Measurements from ENCODE around the gene SRD5A2. TPM values are rescaled to one million over a fixed set of nuclear protein-coding genes. Genes with fewer than 3 reads are reported as not detected.

SRD5A2 gene
- total RNA-seq, result not detected in 2 replicates

GRCh38 chr2:31580321-31581117, at the start of gene SRD5A2:
SRD5A2 (minus strand) TSS chr2:31580938; CDS start chr2:31580900, 38 bp downstream.

Other genes starting within 250 kb of the SRD5A2 start
- gene XDH, start 166.2 kb downstream of the SRD5A2 start, total RNA-seq, result under 0.01 and 0.06 TPM in 2 replicates

All from aortic smooth muscle cell (primary cell).